Measurements from ENCODE around the gene ADGRD1. TPM values are rescaled to one million over a fixed set of nuclear protein-coding genes. Genes with fewer than 3 reads are reported as not detected.

ADGRD1 gene
- total RNA-seq, 1 experiment from 2014 or later = 0.77 TPM

DNA sequence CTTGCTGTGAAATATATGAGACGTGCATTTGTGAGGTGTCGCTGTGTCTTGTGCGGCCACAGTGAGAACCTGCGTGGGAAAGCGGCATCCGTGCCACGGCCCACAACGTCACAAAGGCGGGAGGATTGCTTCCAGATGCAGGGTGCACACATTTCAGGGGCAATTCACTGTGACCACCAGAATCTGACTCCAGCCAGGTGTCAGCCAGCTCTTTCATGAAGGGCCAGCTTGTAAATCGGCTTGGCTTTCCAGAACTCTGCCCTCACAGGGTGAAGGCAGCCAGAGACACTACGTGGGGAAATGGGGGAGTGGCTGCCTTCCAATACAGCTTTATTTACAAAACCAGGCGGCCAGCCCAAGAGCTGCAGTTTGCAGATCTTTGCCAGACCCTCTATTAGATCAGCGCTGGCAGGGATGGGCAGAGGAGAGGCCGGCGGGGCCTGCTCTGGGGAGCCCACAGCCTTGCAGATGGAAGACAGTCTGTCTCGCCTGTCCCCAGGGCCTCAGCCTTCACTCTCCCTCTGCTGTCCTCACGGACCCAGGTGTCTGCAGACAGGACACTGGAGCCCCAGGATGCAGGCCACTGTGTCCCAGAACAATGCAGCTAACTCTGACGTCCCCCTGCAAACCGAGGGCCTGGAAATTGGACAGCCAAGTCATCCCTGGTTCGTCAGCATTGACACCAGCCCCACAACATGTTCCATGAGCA lies 53.5 kb downstream of the ADGRD1 start (continued):
- TF ChIP-seq, protein P1, sequence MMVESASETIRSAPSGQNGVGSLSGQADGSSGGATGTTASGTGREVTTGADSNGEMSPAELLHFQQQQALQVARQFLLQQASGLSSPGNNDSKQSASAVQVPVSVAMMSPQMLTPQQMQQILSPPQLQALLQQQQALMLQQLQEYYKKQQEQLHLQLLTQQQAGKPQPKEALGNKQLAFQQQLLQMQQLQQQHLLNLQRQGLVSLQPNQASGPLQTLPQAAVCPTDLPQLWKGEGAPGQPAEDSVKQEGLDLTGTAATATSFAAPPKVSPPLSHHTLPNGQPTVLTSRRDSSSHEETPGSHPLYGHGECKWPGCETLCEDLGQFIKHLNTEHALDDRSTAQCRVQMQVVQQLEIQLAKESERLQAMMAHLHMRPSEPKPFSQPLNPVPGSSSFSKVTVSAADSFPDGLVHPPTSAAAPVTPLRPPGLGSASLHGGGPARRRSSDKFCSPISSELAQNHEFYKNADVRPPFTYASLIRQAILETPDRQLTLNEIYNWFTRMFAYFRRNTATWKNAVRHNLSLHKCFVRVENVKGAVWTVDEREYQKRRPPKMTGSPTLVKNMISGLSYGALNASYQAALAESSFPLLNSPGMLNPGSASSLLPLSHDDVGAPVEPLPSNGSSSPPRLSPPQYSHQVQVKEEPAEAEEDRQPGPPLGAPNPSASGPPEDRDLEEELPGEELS (CRISPR knock-in tag; IDR thresholded peaks at IDR 0.05) = no peak
- TF ChIP-seq, protein P2, sequence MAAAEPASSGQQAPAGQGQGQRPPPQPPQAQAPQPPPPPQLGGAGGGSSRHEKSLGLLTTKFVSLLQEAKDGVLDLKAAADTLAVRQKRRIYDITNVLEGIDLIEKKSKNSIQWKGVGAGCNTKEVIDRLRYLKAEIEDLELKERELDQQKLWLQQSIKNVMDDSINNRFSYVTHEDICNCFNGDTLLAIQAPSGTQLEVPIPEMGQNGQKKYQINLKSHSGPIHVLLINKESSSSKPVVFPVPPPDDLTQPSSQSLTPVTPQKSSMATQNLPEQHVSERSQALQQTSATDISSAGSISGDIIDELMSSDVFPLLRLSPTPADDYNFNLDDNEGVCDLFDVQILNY (CRISPR knock-in tag; IDR thresholded peaks at IDR 0.05) = no peak
- no peak for TF ChIP-seq NR2C2 (CRISPR knock-in tag; IDR thresholded peaks at IDR 0.05)

DNA sequence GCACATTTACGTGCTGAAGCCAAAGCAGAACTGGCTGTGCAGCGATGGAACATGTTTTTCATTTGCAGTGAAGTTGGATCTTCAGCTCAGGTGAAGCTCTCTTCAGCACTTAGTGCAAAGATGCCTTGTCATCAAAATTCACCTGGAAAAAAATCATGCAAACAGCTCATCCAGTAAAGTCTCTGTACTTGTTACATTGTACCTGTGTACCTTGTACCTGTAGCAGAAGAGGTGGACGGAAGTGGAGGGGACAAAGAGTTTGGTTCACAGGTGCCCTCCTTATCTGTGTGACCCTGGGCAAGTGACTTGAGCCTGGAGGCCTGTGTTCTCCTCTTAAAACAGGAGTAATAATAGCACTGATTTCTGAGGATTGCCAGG lies 54.0 kb downstream of the ADGRD1 start:
- ChIA-PET CTCF (interaction anchor here (0.6 to 1.1 kb wide), 2 partner anchors 91 to 114 kb away, joined by 3 to 7 read pairs; no protein-coding TSS in a partner anchor), POLR2A (no interaction called here)
- no peak for DNase-seq (ENCODE audit: low spot score)
- no peaks in the 10 kb centered on the region for H3K4me1 Mint-ChIP-seq
- H3K9me3 Mint-ChIP-seq = no peaks in the 10 kb centered on the region
- H3K36me3 Mint-ChIP-seq = no peaks in the 10 kb centered on the region
- ATAC-seq = no peak
- no peak overlapping the region for H3K4me3 Mint-ChIP-seq
- no peak overlapping the region for H3K27ac Mint-ChIP-seq
- no peaks in the 10 kb centered on the region for H3K27me3 Mint-ChIP-seq (ENCODE audit: low read depth)
- no peak for TF ChIP-seq NFE2L1 (CRISPR knock-in tag; IDR thresholded peaks at IDR 0.05)
- no peak for TF ChIP-seq MXD4 (CRISPR knock-in tag; IDR thresholded peaks at IDR 0.05; ENCODE audit: borderline replicate concordance)
- TF ChIP-seq NR3C1 (CRISPR knock-in tag; conservative IDR thresholded peaks at IDR 0.05; ENCODE audit: low read depth) = no peak
- TF ChIP-seq, protein P3, sequence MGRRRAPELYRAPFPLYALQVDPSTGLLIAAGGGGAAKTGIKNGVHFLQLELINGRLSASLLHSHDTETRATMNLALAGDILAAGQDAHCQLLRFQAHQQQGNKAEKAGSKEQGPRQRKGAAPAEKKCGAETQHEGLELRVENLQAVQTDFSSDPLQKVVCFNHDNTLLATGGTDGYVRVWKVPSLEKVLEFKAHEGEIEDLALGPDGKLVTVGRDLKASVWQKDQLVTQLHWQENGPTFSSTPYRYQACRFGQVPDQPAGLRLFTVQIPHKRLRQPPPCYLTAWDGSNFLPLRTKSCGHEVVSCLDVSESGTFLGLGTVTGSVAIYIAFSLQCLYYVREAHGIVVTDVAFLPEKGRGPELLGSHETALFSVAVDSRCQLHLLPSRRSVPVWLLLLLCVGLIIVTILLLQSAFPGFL (CRISPR knock-in tag; IDR thresholded peaks at IDR 0.05; ENCODE audit: borderline replicate concordance) = no peak
- TF ChIP-seq, protein P4, sequence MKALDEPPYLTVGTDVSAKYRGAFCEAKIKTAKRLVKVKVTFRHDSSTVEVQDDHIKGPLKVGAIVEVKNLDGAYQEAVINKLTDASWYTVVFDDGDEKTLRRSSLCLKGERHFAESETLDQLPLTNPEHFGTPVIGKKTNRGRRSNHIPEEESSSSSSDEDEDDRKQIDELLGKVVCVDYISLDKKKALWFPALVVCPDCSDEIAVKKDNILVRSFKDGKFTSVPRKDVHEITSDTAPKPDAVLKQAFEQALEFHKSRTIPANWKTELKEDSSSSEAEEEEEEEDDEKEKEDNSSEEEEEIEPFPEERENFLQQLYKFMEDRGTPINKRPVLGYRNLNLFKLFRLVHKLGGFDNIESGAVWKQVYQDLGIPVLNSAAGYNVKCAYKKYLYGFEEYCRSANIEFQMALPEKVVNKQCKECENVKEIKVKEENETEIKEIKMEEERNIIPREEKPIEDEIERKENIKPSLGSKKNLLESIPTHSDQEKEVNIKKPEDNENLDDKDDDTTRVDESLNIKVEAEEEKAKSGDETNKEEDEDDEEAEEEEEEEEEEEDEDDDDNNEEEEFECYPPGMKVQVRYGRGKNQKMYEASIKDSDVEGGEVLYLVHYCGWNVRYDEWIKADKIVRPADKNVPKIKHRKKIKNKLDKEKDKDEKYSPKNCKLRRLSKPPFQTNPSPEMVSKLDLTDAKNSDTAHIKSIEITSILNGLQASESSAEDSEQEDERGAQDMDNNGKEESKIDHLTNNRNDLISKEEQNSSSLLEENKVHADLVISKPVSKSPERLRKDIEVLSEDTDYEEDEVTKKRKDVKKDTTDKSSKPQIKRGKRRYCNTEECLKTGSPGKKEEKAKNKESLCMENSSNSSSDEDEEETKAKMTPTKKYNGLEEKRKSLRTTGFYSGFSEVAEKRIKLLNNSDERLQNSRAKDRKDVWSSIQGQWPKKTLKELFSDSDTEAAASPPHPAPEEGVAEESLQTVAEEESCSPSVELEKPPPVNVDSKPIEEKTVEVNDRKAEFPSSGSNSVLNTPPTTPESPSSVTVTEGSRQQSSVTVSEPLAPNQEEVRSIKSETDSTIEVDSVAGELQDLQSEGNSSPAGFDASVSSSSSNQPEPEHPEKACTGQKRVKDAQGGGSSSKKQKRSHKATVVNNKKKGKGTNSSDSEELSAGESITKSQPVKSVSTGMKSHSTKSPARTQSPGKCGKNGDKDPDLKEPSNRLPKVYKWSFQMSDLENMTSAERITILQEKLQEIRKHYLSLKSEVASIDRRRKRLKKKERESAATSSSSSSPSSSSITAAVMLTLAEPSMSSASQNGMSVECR (CRISPR knock-in tag; IDR thresholded peaks at IDR 0.05; ENCODE audit: borderline replicate concordance) = no peak
- TF ChIP-seq ETV6 (CRISPR knock-in tag; IDR thresholded peaks at IDR 0.05) = no peak
- TF ChIP-seq, protein P5, sequence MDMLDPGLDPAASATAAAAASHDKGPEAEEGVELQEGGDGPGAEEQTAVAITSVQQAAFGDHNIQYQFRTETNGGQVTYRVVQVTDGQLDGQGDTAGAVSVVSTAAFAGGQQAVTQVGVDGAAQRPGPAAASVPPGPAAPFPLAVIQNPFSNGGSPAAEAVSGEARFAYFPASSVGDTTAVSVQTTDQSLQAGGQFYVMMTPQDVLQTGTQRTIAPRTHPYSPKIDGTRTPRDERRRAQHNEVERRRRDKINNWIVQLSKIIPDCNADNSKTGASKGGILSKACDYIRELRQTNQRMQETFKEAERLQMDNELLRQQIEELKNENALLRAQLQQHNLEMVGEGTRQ (CRISPR knock-in tag; IDR thresholded peaks at IDR 0.05) = no peak
- TF ChIP-seq, protein P6, sequence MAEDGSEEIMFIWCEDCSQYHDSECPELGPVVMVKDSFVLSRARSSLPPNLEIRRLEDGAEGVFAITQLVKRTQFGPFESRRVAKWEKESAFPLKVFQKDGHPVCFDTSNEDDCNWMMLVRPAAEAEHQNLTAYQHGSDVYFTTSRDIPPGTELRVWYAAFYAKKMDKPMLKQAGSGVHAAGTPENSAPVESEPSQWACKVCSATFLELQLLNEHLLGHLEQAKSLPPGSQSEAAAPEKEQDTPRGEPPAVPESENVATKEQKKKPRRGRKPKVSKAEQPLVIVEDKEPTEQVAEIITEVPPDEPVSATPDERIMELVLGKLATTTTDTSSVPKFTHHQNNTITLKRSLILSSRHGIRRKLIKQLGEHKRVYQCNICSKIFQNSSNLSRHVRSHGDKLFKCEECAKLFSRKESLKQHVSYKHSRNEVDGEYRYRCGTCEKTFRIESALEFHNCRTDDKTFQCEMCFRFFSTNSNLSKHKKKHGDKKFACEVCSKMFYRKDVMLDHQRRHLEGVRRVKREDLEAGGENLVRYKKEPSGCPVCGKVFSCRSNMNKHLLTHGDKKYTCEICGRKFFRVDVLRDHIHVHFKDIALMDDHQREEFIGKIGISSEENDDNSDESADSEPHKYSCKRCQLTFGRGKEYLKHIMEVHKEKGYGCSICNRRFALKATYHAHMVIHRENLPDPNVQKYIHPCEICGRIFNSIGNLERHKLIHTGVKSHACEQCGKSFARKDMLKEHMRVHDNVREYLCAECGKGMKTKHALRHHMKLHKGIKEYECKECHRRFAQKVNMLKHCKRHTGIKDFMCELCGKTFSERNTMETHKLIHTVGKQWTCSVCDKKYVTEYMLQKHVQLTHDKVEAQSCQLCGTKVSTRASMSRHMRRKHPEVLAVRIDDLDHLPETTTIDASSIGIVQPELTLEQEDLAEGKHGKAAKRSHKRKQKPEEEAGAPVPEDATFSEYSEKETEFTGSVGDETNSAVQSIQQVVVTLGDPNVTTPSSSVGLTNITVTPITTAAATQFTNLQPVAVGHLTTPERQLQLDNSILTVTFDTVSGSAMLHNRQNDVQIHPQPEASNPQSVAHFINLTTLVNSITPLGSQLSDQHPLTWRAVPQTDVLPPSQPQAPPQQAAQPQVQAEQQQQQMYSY (CRISPR knock-in tag; IDR thresholded peaks at IDR 0.05) = no peak
- no peak for TF ChIP-seq TEAD4 (CRISPR knock-in tag; IDR thresholded peaks at IDR 0.05)

All from WTC11 (cell line).